ENCODE data around the gene CLEC11A. TPM values are rescaled to one million over a fixed set of nuclear protein-coding genes. Genes with fewer than 3 reads are reported as not detected.

CLEC11A gene
- total and polyA plus RNA-seq, 2 of the 8 experiments (the other 6 are each of a cell fraction or from before 2014, with no cell fraction given), result 4.3 to 17.4 TPM

DNA sequence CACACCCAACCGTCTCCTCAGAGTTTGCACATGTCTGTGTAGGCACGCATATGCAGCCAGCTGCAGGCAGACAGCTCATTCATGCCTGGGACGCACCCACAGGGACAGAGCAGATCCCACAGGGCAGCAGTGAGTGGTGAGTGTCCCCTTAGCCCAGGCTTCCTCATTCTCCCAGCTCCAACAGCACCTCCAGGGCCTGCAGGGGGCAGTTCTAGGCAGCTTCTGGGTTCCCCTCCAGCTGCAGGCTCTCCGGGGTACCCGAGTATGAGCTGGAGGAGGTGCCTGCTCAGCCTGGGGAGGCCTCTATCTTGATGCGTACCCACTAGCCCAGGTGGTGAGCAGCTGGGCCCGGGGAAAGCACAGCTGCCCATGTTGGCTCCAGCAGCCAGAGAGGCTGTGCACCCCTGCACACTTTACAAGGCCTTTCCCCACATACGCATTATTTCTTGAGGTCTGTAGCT is 2.2 kb upstream of the CLEC11A start:
- ChIA-PET CTCF (ENCODE audit: partially characterized antibody) (interaction anchor here (1.4 to 6.2 kb wide), 9 partner anchors 11 to 164 kb away, joined by 3 to 134 read pairs (median 8); partner anchors contain the start of gene GPR32), POLR2A (ENCODE audit: partially characterized antibody) (interaction anchor here (0.8 to 11.8 kb wide), 8 partner anchors 8 to 84 kb away, joined by 3 to 72 read pairs (median 6); no protein-coding TSS in a partner anchor)
- Histone ChIP-seq H3K4me1 (replicated peaks in 1 of 4; ENCODE audit: control insufficient read depth in 3 of 4, insufficient read depth in 4 of 4, low read length in 3 of 4) (peaks cover 5 to 40% (median 25%) of the 10 kb centered on the region in 4 experiments), H3K14ac (ENCODE audit: insufficient read length) (no peak overlapping the region), H3K18ac (ENCODE audit: extremely low read depth, low read length) (no peak overlapping the region), H2BK20ac (ENCODE audit: low read length) (no peak overlapping the region), H3K9me3 (ENCODE audit: insufficient read depth in 2 of 2, low read depth in 1 of 2, low read length in 1 of 2) (no peaks in the 10 kb centered on the region), H3K27ac (ENCODE audit: low read depth, low read length) (no peak overlapping the region), H3K79me1 (ENCODE audit: low read depth, low read length) (no peaks in the 10 kb centered on the region), H3K36me3 (ENCODE audit: control insufficient read depth in 2 of 4, insufficient read depth in 4 of 4, low read length in 3 of 4) (no peaks in the 10 kb centered on the region), H3K23ac (ENCODE audit: insufficient read length) (no peak overlapping the region), H3K4ac (replicated peaks; ENCODE audit: insufficient read length, low read depth, low read length) (peak overlapping the region; percentile 95), H3K27me3 (replicated peaks in 1 of 4; ENCODE audit: control insufficient read depth in 3 of 4, extremely low read depth in 1 of 4, insufficient read depth in 3 of 4, low read length in 3 of 4) (peaks cover 4 to 45% (median 30%) of the 10 kb centered on the region in 4 experiments), H2BK5ac (ENCODE audit: low read depth, low read length) (no peak overlapping the region), H2BK15ac (ENCODE audit: low read length) (peak overlapping the region; percentile 82; the same call in 1 of the 2 replicates), H2AK5ac (ENCODE audit: low read depth, low read length) (no peak overlapping the region), H3K79me2 (ENCODE audit: control insufficient read depth in 1 of 2, insufficient read depth in 2 of 2, low read length in 2 of 2) (peaks cover 0 to under 1% of the 10 kb centered on the region in 2 experiments; a peak in 1 of 4 replicates), H2AFZ (ENCODE audit: low read length) (no peak overlapping the region), H4K91ac (replicated peaks; ENCODE audit: insufficient read length, low read length) (no peak overlapping the region), H2BK12ac (ENCODE audit: low read depth, low read length) (peak overlapping the region; percentile 97; the same call in 1 of the 2 replicates), H4K5ac (ENCODE audit: insufficient read length, low read depth, low read length) (no peak overlapping the region), H3K9ac (replicated peaks in 1 of 4; ENCODE audit: extremely low read depth in 1 of 4, low read depth in 3 of 4, low read length in 3 of 4) (no peak overlapping the region), H3K4me3 (ENCODE audit: extremely low read depth in 1 of 4, insufficient read depth in 2 of 4, low read depth in 3 of 4, low read length in 4 of 4) (no peak overlapping the region), H4K20me1 (replicated peaks in 1 of 2; ENCODE audit: control insufficient read depth in 1 of 2, insufficient read depth in 2 of 2, low read length in 2 of 2) (peaks cover 1 to 6% of the 10 kb centered on the region in 2 experiments), H3K23me2 (ENCODE audit: low read depth, low read length) (peaks cover 15% of the 10 kb centered on the region), H3K4me2 (ENCODE audit: insufficient read depth in 1 of 2, low read depth in 2 of 2, low read length in 2 of 2) (peak overlapping the region in 1 of 2 experiments; percentile 46; a peak in 1 of 4 replicates), H2BK120ac (replicated peaks; ENCODE audit: low read depth, low read length) (no peak overlapping the region), H4K8ac (ENCODE audit: extremely low read depth, insufficient read depth, low read length) (no peak overlapping the region), H3K56ac (replicated peaks; ENCODE audit: insufficient read length, low read depth, low read length) (no peak overlapping the region)
- WGBS, 2 experiments (ENCODE audit: extremely low coverage in 1 of 2, insufficient coverage in 1 of 2, insufficient read length in 1 of 2, insufficient replicate concordance in 2 of 2, low coverage in 1 of 2, low lambda C conversion rate in 2 of 2, missing lambda C conversion rate in 1 of 2), result 68% methylated on average over 8 of the region's 8 CpGs; no CpG with 5 or more reads in 1 of the 2 experiments
- DNase-seq (ENCODE audit: low read depth in 1 of 2, low spot score in 2 of 2) (peak in 1 of 2 experiments; percentile 61), FAIRE-seq (no peak)
- TF ChIP-seq SUZ12 (IDR thresholded peaks at IDR 0.05; ENCODE audit: low read length), result peak; percentile 6; the same call in 1 of the 2 replicates
- no peak for TF ChIP-seq SIN3A (conservative IDR thresholded peaks at IDR 0.05 in 1 of 2, IDR thresholded peaks at IDR 0.05 in 1 of 2; ENCODE audit: low read depth in 1 of 2, low read length in 2 of 2)
- no peak for TF ChIP-seq TEAD4 (IDR thresholded peaks at IDR 0.05; ENCODE audit: low read depth, low read length)
- no peak for TF ChIP-seq RNF2 (IDR thresholded peaks at IDR 0.05; ENCODE audit: borderline replicate concordance, low read depth, low read length, missing control alignments, poor library complexity, severe bottlenecking)
- TF ChIP-seq RAD21 (IDR thresholded peaks at IDR 0.05 in 1 of 2, conservative IDR thresholded peaks at IDR 0.05 in 1 of 2; ENCODE audit: low read depth in 2 of 2, low read length in 2 of 2), result peak in 1 of 2 experiments; percentile 36; a peak in 2 of 4 replicates
- TF ChIP-seq POU5F1 (IDR thresholded peaks at IDR 0.05; ENCODE audit: low read depth, low read length), result no peak
- TF ChIP-seq KDM1A (IDR thresholded peaks at IDR 0.05; ENCODE audit: borderline replicate concordance, low read length), result no peak
- no peak for TF ChIP-seq PHF8 (conservative IDR thresholded peaks at IDR 0.05; ENCODE audit: low read depth, low read length)
- TF ChIP-seq TAF1 (IDR thresholded peaks at IDR 0.05; ENCODE audit: low read depth, low read length), result no peak
- no peak for TF ChIP-seq SP1 (IDR thresholded peaks at IDR 0.05; ENCODE audit: low read depth, low read length)
- no peak for TF ChIP-seq RXRA (IDR thresholded peaks at IDR 0.05; ENCODE audit: insufficient read depth, low read depth, low read length)
- no peak for TF ChIP-seq GABPA (IDR thresholded peaks at IDR 0.05; ENCODE audit: borderline replicate concordance, insufficient read depth, low read length)
